Lower lobe of right lung (tissue), 2 donors: ENCODE measurements around the gene TIAM1. TPM values are rescaled to one million over a fixed set of nuclear protein-coding genes. Genes with fewer than 3 reads are reported as not detected.
A peak's percentile ranks its signal among the peaks of the same experiment; 100 is the strongest.

Experiments
- ATAC-seq, 2 donors: fragments of 200-7000 bp; cut with Tn5 transposase; one replicate each; pipeline ENCODE4 v1.9.1; 2020 to 2022; ENCODE audit warnings: mild to moderate bottlenecking in 2 of 2, moderate library complexity in 2 of 2
- DNase-seq: peaks from one replicate; pipeline ENCODE4 v3.0.0-alpha.2; 2020
- H3K27ac ChIP-seq: fragments of 200-600 bp; one replicate; pipeline ENCODE4 v1.8.0; 2022
- H3K27me3 ChIP-seq: fragments of 200-600 bp; one replicate; pipeline ENCODE4 v1.8.0; 2022; ENCODE audit warnings: low read depth
- H3K36me3 ChIP-seq: fragments of 200-600 bp; one replicate; pipeline ENCODE4 v1.8.0; 2022; ENCODE audit warnings: mild to moderate bottlenecking
- H3K4me1 ChIP-seq: fragments of 200-600 bp; one replicate; pipeline ENCODE4 v1.8.0; 2022
- H3K4me3 ChIP-seq: fragments of 200-600 bp; one replicate; pipeline ENCODE4 v1.8.0; 2022; ENCODE audit warnings: mild to moderate bottlenecking
- H3K9me3 ChIP-seq: fragments of 200-600 bp; one replicate; pipeline ENCODE4 v1.8.0; 2022
- CTCF ChIP-seq: fragments of 200-600 bp; IDR thresholded peaks from one replicate; pipeline ENCODE4 v1.8.0; 2022; ENCODE audit warnings: antibody characterized with exemption, mild to moderate bottlenecking
- intact Hi-C: fragments of 100-400 bp; cut with DNase I; formaldehyde crosslinking; loops from one replicate; pipeline ENCODE4 v1.11.0; 2022
- total RNA-seq: library from RNA; stranded (reverse); fragmentation: NEBNext Ultra II Directional; extraction: Animal tissue kit (Norgen Biotek cat#: 25700); gene quantifications from one replicate; pipeline ENCODE4 v1.2.1, GENCODE V29; 2021
- donor health status: DM: no; HTN: yes; CAD: no; lungs with severe emphysema.

Gene TIAM1
- total RNA-seq, 1 donor from 2014 or later: 45.5 TPM

- TF ChIP-seq CTCF: no peak
- Histone ChIP-seq H3K36me3 (no peaks in the 10 kb centered on the region), H3K27ac (no peak overlapping the region), H3K27me3 (no peaks in the 10 kb centered on the region), H3K4me1 (peaks cover 6% of the 10 kb centered on the region), H3K9me3 (no peaks in the 10 kb centered on the region), H3K4me3 (no peak overlapping the region)
- intact Hi-C loops: no loop called here
- DNase-seq (no peak), ATAC-seq (no peak)
Observed at GRCh38 chr21:31349208-31349607, 5.1 kb upstream of the TIAM1 start.

GRCh38 chr21:31348188-31348587 lies 4.1 kb upstream of the TIAM1 start:
- Histone ChIP-seq H3K4me1 (peaks cover 11% of the 10 kb centered on the region), H3K36me3 (no peaks in the 10 kb centered on the region), H3K27me3 (peaks cover 7% of the 10 kb centered on the region), H3K4me3 (no peak overlapping the region), H3K9me3 (no peaks in the 10 kb centered on the region), H3K27ac (no peak overlapping the region)
- DNase-seq: no peak
- intact Hi-C loops: no loop called here
- no peak for TF ChIP-seq CTCF
- ATAC-seq: no peak

DNA sequence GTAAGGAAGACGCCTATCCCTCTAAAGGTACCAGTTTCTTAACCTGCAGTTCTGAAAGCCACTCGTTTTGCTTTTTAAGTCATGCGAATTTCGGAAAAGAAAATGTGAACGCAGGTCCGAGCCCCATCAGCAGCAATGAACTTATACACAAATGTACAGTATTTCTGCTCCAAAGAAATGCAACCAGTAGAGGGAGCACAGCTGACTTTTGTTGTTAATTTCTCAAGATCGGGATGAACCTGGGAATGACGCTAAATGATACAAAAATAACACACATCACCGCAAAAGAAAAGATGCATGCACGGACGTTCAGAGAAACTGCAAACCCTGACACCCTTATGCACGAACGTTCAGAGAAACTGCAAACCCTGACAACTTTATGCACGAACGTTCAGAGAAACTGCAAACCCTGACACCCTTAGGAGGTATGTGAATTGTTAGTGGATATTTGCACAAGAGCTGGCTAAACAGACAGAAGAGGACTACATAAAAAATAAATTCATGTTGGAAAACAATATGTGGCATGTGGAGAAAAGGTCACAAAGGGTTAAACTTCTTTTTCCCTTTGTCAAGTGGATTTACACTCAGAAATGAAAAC lies 3.5 kb upstream of the TIAM1 start:
- Histone ChIP-seq H3K4me3 (no peak overlapping the region), H3K27ac (no peak overlapping the region), H3K9me3 (no peaks in the 10 kb centered on the region), H3K27me3 (peaks cover 14% of the 10 kb centered on the region), H3K4me1 (peaks cover 11% of the 10 kb centered on the region), H3K36me3 (no peaks in the 10 kb centered on the region)
- TF ChIP-seq CTCF: peak; percentile 49
- intact Hi-C loops: no loop called here
- ATAC-seq (no peak), DNase-seq (no peak)

DNA sequence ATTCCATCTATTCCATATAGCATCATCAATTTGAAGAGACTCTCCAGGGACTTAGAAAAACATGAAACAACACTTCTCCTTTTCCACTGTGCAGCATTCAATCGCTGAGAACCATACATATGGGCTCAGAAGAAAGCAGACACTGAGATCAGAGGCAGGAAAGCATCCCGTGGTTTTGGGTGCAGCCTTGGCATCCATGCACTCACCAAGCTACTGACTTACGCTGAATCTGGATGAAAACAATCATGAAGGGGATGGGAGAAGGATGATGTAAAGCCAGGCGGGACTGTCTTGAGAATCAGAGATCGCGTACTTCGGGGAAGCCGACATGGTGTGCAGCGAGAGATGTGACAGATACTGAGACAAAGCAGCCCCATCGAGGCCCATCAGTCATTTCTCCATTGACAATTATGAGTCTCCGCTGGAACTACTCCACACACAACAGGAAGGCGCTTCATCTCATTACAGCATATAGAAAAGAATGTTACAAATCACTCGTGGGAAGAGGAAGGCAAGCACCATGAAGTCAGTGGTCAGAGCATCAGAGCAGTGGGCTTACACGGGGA lies 2.3 kb upstream of the TIAM1 start:
- Histone ChIP-seq H3K4me1 (peaks cover 11% of the 10 kb centered on the region), H3K9me3 (no peaks in the 10 kb centered on the region), H3K27me3 (peaks cover 15% of the 10 kb centered on the region), H3K4me3 (no peak overlapping the region), H3K36me3 (no peaks in the 10 kb centered on the region), H3K27ac (no peak overlapping the region)
- no peak for TF ChIP-seq CTCF
- ATAC-seq (no peak), DNase-seq (no peak)
- intact Hi-C loops: no loop called here

- TF ChIP-seq CTCF: no peak
- Histone ChIP-seq H3K27me3 (peaks cover 15% of the 10 kb centered on the region), H3K36me3 (no peaks in the 10 kb centered on the region), H3K4me3 (no peak overlapping the region), H3K4me1 (peaks cover 15% of the 10 kb centered on the region), H3K27ac (no peak overlapping the region), H3K9me3 (no peaks in the 10 kb centered on the region)
- ATAC-seq: no peak
- intact Hi-C loops: no loop called here
- no peak for DNase-seq
Observed at GRCh38 chr21:31345136-31345535, 1.1 kb upstream of the TIAM1 start.
